BJ (cell line): ENCODE measurements around the gene HEPACAM. TPM values are rescaled to one million over a fixed set of nuclear protein-coding genes. Genes with fewer than 3 reads are reported as not detected.

Experiments
- CTCF ChIA-PET: fragments of 350-600 bp; formaldehyde crosslinking; extraction: SDS; loops from one replicate; lab custom pipeline; 2021; ENCODE audit warnings: antibody characterized with exemption, inconsistent platforms; lab: Yijun Ruan, JAX
- POLR2A ChIA-PET: fragments of 300-600 bp; sonication (Branson Sonifier 250); formaldehyde crosslinking; extraction: SDS; loops from one replicate; lab custom pipeline; 2021; ENCODE audit warnings: antibody characterized with exemption; lab: Charles Lee
- DNase-seq: peaks from one replicate; pipeline ENCODE4 v3.0.0-alpha.2; 2011; ENCODE audit warnings: low read depth
- H3K27me3 ChIP-seq: 2 replicates; pipeline ENCODE4 v1.6.0; 2011; ENCODE audit warnings: low read length; ENCODE audit not compliant: control insufficient read depth, insufficient read depth
- H3K36me3 ChIP-seq: 2 replicates; pipeline ENCODE4 v1.5.1; 2011; ENCODE audit warnings: low read length; ENCODE audit not compliant: control insufficient read depth, insufficient read depth
- H3K4me3 ChIP-seq: 2 replicates; pipeline ENCODE4 v1.5.1; 2011; ENCODE audit warnings: low read depth, mild to moderate bottlenecking, control low read depth, low read length
- CTCF ChIP-seq: IDR thresholded peaks from 2 replicates; pipeline ENCODE4 v1.5.1; 2011; ENCODE audit warnings: low read depth, mild to moderate bottlenecking, control low read depth, inconsistent platforms, low read length, moderate library complexity; ENCODE audit not compliant: insufficient read depth
- polyA plus RNA-seq: library from polyadenylated mRNA; depleted of rRNA; stranded (reverse); fragments of >200 nt; gene quantifications from 2 replicates; pipeline ENCODE4 v1.2.3, GENCODE V29; 2011

Gene HEPACAM
- polyA plus RNA-seq, 1 experiment, result 0.06 TPM

GRCh38 chr11:124886978-124887666, 48.7 kb downstream of the HEPACAM start:
- no peaks in the 10 kb centered on the region for H3K36me3 ChIP-seq
- POLR2A ChIA-PET, result no interaction called here
- TF ChIP-seq CTCF, result no peak
- no peak for DNase-seq
- CTCF ChIA-PET, result interaction anchor here (1.1 to 3.5 kb wide), 3 partner anchors 9 to 21 kb away, joined by 3 to 16 read pairs (median 11); no protein-coding TSS in a partner anchor
- H3K4me3 ChIP-seq, result no peak overlapping the region
- H3K27me3 ChIP-seq, result no peaks in the 10 kb centered on the region

- H3K36me3 ChIP-seq, result no peaks in the 10 kb centered on the region
- POLR2A ChIA-PET, result no interaction called here
- CTCF ChIA-PET, result interaction anchor here (3.5 kb wide), 1 partner anchor 11 kb away, joined by 16 read pairs; no protein-coding TSS in a partner anchor
- no peak for TF ChIP-seq CTCF
- DNase-seq, result no peak
- H3K4me3 ChIP-seq, result no peak overlapping the region
- no peaks in the 10 kb centered on the region for H3K27me3 ChIP-seq
Measured at GRCh38 chr11:124886476-124886875, 49.4 kb downstream of the HEPACAM start.

- POLR2A ChIA-PET, result no interaction called here
- CTCF ChIA-PET, result interaction anchor here (0.9 to 1.8 kb wide), 2 partner anchors 9 to 18 kb away, joined by 3 to 5 read pairs; no protein-coding TSS in a partner anchor
- Histone ChIP-seq H3K4me3 (no peak overlapping the region), H3K27me3 (no peaks in the 10 kb centered on the region), H3K36me3 (no peaks in the 10 kb centered on the region)
- DNase-seq, result no peak
- no peak for TF ChIP-seq CTCF
Measured at GRCh38 chr11:124884869-124885479, 50.9 kb downstream of the HEPACAM start.

GRCh38 chr11:124884340-124884739, 51.5 kb downstream of the HEPACAM start:
- Histone ChIP-seq H3K4me3 (no peak overlapping the region), H3K36me3 (no peaks in the 10 kb centered on the region), H3K27me3 (no peaks in the 10 kb centered on the region)
- no peak for TF ChIP-seq CTCF
- CTCF ChIA-PET, result interaction anchor here (1.8 kb wide), 1 partner anchor 8 kb away, joined by 5 read pairs; no protein-coding TSS in a partner anchor
- no peak for DNase-seq
- POLR2A ChIA-PET, result no interaction called here
